NCI-H146 treated with DMSO at 0.1 percent for 48 hours (cell line): Measurements from ENCODE around the gene HSPB3.
"Not testable (repeated sequence)": the region's sequence is repeated elsewhere in the genome, so short reads cannot be mapped to it uniquely, and the experiment has no call there.

ENCODE experiments used
- DNase-seq: peaks from one replicate; lab custom pipeline; 2025; ENCODE audit not compliant: unreplicated experiment; lab: John Stamatoyannopoulos, UW

HSPB3 gene

DNA sequence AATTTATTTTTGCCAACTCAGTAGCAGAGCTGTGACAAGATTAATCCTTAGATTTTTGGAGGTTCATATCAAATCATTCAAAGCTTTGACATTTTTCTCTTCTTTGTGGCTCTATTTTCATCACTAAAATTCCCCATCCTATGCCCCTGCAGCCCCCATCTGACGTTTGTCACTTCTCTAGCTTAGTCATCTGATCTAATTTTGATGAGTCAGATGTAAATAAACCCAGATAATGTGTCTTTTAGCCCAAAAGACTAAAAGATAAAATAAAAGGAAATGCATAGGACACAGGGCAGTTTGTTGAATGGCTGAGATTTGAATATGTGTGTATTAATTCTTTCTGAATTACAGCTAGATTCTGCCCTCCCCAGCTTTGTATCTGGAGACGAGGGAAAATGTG, 897 bp upstream of the HSPB3 start:
- DNase-seq = no peak

DNA sequence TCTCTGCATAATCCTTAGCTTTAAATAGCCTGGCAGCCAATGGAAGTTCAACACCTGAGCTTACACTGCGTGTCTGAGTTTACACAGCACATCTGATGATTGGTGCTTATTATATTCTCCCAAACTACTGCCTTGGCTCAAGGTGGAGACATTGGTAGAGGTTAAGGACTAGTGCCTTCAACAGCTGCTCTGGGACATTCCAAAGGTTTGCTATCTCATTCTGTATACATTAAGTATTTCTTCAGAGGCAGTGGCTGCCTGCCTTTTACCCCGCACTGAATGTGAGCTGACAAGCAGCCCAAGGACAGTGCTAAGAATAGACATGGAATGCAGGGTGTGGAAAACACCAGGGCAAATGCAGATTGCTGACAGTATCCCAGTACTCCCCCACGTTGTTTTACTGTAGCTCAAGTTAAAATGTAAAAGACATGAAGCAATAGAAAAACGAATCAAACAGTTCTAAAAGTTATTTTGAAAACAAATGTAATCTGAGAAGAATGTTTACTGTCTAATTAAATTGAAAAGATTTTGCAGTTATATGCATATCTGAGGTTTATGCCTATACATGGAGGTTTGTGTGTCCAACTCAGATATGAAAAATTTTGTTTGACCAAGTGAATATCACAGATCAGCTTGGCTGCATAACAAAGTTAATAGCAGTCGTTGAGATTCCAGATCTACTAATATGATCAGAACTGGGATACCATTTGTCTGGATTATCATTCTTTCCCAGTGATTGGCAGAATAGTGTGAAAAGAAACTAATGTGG, 1.8 kb downstream of the HSPB3 start:
- no peak for DNase-seq

DNA sequence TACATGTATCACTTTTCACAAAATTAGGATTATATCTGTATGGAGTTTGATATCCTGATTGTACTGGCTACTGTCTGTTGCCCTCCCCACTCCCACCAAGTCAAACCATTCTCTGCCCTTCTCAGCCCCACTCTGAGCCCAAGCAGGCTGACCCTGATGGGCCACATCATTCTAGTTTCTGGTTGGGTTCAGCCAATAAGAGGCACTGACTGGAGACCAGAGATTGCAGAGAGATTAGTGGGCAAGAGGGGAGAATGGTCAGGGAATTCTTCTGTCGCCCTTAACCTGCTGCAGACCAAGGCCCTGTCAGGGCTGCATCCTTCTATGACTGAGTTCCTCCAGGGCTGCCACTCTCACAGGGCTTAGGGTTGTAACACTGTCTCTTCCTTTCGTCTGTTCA, 2.7 kb downstream of the HSPB3 start:
- no peak for DNase-seq

DNA sequence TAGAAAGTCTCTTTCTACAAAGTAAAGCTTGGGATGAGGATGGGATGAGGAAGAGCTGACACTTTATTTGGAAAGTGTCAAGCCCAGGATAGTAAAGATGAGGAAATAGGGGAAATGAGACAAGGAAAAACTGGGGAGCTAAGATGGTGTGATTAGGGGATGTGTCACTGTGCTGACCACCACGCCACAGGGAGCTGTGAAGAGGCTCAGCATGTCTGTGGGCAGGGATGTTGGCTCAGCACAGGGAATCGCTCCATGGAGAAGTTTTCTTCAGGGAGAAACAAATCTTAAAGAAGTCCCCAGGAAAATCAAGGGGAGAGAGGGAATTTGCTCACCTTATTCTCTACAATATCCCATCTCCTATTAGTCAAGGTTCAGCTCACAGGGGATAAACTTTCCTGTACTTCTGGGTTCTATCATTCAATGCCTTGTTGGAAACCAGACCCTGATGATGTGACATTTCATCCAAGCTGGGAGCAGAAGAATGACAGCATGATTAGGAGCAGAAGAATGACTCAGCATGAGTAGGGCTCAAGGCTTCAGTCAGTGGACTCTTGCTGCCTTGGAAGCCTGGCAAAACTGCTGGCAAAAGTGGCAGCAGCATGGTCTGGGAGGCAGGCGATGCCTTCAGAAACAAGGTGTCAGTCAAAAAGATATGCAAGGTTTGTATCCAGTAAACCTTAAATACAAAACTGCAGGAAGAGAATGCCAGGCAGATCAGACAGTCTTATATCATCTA, 4.9 kb downstream of the HSPB3 start:
- no peak for DNase-seq

DNA sequence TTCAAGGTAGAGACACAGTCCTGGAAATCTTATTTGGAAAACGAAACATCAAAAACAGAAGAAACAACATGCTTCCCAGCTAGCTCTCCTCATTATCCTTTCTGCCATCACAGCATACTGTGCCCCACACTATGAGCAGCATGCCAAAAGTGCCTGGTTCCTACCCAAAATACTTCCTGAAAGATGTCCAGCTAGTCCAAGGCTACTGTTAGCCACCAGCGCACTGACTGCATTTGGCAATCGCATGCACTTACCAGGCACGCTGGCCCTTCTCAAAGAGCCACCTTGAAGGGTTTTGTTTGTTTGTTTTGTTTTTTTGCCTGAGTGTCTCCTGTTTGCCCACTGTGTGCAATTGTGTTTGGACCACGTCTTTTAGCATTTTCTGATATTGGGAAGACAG, 6.8 kb downstream of the HSPB3 start:
- DNase-seq = no peak

DNA sequence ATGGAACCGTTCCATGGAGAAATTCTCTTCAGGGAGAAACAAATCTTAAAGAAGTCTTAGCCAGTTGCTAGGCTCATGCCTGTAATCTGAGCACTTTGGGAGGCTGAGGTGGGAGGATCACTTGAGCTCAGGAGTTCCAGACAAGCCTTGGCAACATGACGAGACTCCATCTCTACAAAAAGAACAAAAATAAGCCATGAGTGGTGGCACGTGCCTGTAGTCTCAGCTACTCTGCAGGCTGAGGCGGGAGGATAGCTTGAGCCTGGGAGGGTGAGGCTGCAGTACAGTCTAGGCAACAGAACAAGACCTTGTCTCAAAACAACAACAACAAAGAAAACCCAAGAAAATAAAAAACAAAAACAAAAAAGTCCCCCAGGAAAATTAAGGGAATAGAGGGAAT, 8.2 kb downstream of the HSPB3 start:
- no peak for DNase-seq

DNA sequence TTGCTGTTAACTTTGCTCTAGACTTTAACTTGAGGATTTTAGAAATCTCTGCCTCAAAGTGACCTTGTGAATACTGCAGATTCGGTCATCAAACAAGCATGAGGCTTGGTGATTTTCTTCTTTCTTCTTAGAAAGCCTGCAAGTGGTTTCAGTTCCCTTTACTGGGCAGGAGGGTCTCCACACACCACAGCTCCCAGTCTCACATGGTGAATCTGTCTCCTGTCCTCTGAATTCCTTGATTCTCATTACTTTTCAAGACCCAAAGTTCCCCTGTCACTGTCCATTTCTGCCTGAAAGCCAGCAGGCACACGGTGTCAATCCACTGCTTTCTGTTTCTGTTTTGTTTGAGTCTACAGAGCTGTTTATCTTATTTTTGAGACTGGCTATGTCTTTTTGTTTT, 14.1 kb downstream of the HSPB3 start:
- no peak for DNase-seq

DNA sequence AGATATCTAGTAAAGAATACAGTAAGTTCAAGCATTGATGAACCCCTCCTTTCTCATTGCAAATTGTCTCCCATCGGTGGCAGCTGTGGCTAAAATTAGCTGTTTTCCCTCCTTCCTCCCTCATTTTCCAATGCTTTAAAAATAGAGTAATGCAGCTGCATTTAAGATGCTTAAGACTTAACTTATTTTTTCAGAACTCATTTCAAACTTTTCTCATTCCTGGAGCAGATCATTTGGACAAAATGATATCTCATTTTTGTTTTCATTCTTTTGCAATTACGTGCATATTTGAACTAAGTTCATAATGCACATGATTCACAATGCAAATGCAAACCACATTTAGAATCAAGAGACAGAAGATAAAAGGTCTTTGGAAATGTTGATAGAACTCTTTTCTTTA, 14.6 kb downstream of the HSPB3 start:
- DNase-seq = no peak

DNA sequence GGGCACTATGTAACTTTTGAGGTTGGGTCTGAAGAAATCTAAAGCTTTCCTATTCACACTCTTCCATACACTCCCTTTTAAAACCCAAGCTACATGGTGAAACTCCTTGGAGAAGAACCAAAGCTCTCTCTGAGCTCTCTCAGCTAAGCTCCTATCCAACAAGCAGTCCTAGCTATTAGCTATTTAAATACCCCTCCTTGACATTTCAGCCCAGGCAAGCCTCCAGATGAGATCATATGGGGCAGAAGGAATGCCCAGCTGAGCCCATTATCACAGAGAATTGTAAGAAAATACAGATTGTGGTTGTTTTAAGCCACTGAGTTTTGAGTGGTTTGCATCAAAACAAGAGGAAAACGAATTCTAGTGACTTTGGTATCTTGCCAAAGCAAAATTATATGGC, 15.2 kb downstream of the HSPB3 start:
- no peak for DNase-seq

DNA sequence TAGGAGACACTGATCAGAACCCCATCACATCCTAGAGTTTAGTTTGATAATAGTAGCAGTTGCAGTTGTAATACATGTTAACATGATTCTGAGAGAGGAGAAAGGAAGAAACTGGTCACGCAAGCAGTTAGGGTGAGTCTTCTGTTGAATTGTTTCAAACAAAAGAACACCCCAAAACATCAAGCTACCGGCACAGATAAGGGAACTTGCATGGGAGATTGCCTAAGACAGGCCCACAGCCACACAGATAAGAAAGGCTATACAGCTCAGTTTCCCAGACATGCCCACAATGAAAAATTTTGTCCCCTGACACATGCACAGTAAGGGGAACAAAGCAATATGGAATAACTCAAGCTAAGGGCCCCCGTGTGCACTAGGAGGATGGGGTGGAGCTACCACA, 15.9 kb downstream of the HSPB3 start:
- no peak for DNase-seq

DNA sequence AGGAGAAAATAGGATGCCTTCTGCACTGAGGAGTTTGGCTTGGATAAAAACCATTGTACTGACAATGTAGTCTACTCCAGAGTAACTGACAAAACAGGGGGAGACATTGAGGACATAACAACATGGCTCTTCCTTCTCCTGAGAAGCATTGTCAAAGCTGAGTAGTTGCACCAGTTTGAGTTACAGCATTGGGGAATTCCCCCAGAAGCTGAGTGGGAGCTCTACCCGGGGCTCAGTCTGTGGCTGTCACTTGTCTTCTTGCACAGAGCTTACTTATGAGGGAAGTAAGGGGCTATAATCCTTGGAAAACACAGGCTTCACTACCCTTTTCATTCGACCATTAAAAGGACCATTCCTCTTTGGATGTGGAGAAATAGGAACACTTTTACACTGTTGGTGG, 21.2 kb downstream of the HSPB3 start:
- DNase-seq = no peak

DNA sequence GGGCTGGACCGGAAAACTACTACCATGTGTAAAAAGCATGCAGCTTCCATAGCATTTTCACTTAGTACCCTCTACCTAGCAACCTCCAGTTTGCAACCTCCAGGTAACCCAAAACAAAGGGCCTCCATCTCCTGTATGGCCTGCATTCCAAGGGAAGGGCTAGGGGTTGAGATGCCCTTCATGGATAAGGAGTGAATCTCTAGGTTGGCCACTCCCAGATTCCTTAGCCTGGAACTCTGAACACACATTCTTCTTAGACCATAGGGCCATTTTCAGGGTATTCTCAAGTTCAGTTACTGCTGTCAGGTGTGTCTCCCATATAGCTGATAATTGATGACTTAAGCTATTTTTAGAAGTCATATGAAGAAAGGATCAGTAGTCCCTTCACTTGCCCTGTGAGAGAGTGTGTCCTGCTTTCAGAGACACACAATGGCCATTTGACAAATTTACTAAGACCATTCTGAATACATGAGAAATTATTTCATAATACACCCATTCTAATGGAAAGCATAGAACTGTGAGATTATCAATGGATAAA, 22.5 kb downstream of the HSPB3 start:
- DNase-seq = no peak

DNA sequence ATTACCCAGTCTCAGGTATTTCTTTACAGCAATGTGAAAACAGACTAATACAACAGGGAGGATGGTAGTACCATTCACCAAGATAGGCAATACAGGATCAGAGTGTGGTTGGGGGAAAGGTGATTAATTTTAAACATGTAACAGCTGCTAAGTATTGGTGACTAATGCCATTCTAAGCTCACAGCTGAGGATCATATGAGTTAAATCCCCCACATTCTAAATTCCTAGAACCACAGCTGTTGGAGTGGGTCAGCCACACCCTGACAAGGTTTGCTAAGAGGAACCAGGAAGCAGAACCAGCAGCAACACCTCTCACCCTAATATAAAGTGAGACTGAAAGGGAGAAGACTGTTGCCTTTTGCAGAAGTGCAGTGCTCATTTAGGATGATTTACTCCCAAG, 24.8 kb downstream of the HSPB3 start:
- DNase-seq = no peak

DNA sequence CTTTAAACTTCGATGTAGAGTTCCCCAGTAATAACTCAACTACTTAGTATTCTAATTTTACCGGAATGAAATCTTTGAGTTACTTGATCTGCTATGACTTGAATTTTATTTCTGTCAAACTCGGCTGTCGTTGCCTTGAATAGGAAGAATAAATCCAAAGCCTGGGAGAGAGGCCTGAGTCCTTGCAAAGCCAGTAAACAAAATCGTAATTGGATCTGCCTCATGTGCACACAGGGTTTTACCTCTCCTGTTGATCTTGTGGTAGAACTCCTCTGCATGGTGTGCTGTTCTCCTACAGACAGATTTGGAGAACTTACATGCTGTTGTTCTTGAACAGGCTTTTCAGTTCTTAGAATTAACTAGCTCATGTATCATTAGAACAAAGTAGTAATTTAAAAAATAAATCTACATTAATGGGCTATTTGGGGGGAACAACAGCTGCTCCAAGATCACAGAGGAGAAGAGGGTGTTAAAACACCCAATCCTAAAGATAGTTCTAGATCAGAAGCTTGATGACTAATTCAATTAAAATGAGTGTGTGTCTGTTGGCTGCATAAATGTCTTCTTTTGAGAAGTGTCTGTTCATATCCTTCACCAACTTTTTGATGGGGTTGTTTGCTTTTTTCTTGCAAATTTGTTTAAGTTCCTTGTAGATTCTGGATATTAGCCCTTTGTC, 28.9 kb downstream of the HSPB3 start:
- no peak for DNase-seq

DNA sequence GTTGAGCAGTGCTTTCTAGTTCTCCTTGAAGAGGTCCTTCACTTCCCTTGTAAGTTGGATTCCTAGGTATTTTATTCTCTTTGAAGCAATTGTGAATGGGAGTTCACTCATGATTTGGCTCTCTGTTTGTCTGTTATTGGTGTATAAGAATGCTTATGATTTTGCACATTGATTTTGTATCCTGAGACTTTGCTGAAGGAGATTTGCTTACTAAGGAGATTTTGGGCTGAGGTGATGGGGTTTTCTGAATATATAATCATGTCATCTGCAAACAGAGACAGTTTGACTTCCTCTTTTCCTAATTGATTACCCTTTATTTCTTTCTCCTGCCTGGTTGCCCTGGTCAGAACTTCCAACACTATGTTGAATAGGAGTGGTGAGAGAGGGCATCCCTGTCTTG, 30.2 kb downstream of the HSPB3 start:
- not testable (repeated sequence) for DNase-seq

DNA sequence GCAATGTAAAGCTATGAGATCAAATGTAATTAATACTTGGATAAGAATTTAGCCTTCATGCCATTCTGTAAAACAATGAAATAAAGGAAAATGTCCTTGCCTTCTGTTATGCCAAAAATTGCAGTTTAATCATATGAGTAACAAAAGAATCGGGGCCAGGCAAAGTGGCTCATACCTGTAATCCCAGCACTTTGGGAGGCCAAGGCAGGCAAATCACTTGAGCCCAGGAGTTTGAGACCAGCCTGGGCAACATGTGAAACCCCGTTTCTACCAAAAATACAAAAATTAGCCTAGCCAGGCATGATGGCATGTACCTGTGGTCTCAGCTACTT, 34.1 kb downstream of the HSPB3 start:
- DNase-seq = not testable (repeated sequence)

DNA sequence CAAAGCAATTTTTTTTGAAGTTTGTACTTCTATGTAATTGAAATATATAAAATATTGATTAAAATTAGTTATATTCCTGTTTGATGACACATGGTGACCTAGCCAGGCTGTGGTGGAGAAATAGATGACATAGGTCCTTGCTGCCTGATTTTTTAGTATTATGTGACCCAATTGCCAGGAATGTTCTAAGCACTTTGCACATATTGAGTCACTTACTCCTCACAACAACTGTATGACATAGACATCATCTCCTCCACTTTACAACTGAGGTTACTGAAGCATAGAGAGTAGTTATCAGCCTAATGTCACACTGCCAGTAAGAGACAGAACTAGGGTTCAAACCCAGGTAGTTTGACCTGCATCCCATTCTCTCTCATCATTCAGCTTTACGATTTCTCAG, 35.8 kb downstream of the HSPB3 start:
- no peak for DNase-seq

DNA sequence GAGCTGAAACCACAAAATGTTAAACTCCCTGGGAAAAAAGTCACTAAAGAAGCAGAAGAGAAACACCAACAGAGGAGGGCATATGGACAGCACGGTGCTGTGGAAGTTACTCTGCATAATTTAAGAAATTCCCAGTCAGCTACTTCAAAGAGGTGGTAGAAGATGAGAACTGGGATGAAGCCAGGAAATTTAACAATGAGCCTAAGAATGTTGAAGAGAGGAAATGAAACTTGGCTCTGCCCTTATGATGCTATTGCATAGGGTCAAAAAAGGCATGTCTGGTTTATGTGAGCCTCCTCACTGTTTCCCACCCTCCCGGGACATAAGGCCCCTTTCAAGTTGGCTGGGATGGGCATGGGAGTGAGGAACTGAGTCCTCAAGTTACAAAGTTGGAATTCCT, 36.7 kb downstream of the HSPB3 start:
- DNase-seq = no peak

DNA sequence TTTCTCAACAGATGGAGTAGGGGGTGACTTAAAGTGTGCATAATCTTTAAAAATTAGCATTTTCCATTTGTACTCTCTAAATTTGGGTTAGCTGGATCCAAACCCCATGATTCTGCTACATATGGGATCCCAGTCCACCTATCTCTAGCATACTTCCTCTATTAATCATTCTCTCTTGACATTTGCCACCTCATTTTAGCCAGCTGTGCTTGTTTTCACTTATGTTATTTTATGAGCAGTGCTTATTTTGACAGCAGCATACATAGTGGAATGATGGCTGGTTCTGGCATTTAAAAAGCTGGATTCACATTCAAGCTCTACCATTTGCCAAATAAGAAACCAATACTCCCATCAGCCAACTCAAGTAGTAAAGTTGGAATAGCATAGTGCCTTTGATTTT, 39.5 kb downstream of the HSPB3 start:
- DNase-seq = no peak
